Hematopoietic multipotent progenitor cell treated with erythropoietin and hydrocortisone succinate and interleukin-3 and kit ligand, for 8 days (in vitro differentiated cells): ENCODE data around the gene CCDC47.
A peak's percentile ranks its signal among the peaks of the same experiment; 100 is the strongest.
"Not testable (repeated sequence)": the region's sequence is repeated elsewhere in the genome, so short reads cannot be mapped to it uniquely, and the experiment has no call there.

Source experiments
- DNase-seq: peaks from one replicate; pipeline ENCODE4 v3.0.0-alpha.2; 2015

CCDC47 gene

GRCh38 chr17:63720194-63720593 is 53.2 kb downstream of the CCDC47 start:
- not testable (repeated sequence) for DNase-seq

GRCh38 chr17:63718988-63719387 is 54.4 kb downstream of the CCDC47 start:
- no peak for DNase-seq

- DNase-seq, result no peak
Measured at GRCh38 chr17:63716426-63716825, 57.0 kb downstream of the CCDC47 start.

DNA sequence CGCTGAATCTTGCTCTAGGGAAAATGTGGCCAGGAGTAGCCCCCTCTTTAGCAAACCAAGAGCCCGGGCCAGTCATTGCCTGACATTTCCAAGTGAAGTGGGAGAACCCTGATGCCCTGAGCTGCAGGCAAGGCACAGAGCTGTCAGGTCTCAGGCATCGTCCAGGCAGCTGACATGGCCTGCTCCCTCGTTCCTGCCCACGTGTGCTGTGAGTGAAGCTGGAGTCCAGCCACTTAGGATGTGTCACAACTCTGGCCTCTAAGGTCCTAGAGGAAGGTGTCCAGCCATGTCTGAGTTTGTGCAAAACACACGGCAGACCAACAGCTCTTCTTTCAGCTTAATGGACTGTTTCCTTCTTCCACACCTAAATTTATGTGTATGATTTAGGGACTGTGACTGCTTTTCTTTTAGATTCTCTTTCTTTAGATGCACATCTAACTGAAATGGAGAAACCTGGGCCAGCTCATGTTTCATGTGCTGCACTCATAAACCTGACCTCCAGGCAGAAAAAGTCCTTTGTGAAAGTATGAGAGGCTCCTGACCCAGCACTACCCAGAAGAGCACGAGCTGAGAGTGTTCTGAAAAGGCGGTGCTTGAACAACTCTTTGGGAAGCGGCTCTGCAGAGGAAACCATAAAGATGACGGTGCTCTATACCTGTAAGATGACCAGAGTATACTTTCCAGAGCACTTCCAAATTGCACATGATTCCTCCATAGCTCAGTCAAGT is 58.7 kb downstream of the CCDC47 start:
- no peak for DNase-seq

GRCh38 chr17:63709110-63709509 is 64.3 kb downstream of the CCDC47 start:
- DNase-seq, result no peak

DNA sequence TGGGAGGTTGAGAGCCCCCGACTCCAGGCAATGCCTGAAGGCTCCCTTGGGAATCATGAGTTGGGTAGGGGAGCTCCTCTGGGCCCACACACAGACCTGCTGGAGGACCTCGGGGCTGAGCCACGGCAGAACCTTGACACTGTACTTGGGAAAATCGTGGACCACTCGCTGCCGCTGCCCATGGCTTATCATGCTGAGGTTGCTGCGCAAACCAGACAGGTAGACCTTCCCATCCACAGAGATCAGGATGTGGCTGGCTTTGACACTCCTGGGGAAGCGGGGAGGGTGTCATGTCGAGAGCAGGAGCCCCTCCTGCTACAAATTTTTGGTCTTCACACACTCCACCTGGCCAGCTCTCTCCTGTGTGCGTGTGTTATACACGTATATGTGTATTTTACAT is 66.2 kb downstream of the CCDC47 start:
- no peak for DNase-seq

DNA sequence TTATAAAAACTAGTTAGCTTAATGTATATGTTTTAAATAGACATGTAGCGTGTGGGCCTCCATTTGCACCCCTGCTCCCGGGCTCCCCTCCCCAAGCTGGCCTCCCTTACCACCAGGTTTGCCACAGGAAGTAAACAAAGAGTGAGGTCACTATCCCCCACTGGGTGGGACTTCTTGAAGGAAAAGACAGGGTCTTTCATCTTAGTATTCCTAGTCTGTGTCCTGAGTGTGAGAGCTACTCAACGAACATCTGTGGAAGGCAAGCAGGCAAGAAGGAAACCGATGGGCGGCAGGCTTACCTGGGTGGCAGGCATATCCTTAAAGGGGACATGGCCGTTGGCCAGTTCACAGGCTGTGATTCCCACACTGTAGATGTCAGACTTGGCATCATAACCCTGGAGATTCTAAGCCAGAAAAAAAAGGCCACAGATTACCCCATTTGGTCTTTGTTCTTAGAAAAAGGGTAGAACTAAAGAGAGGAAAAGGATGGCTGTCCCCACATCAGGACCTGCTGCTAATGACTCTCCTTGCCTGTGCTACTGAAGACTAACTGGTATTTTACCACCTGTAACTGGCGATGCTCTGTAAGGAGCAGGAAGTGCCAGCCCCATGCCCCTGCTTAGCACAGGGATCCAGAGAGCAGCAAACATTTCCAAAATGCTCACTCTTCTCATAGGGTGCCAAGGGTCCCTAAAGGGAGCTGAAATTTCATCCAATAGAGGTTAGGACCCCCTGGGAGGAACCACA is 66.9 kb downstream of the CCDC47 start:
- DNase-seq, result no peak

DNA sequence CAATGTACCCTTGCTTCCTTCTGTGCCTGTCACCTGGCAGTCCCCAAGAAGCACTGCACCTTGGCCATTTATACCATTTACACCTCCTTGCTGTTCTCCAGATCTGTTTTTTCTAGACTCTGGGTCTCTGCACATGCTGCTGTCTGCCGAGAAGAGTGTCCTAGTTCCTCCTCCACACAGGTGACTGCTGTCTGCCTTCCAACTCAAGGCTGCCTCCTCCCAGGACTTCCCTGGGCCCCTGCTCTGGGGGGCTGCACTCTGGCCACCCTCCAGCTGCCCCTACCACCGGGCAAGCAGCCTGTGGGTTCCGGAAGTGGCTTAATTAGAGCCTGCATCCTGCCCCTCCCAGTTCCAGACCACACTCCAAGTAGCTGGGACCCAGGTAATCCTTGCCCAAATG is 67.7 kb downstream of the CCDC47 start:
- DNase-seq, result no peak

- DNase-seq, result no peak
Measured at GRCh38 chr17:63704836-63705235, 68.6 kb downstream of the CCDC47 start.

GRCh38 chr17:63704259-63704576 is 69.2 kb downstream of the CCDC47 start:
- DNase-seq, result no peak

- no peak for DNase-seq
Measured at GRCh38 chr17:63703556-63704258, 69.7 kb downstream of the CCDC47 start.

DNA sequence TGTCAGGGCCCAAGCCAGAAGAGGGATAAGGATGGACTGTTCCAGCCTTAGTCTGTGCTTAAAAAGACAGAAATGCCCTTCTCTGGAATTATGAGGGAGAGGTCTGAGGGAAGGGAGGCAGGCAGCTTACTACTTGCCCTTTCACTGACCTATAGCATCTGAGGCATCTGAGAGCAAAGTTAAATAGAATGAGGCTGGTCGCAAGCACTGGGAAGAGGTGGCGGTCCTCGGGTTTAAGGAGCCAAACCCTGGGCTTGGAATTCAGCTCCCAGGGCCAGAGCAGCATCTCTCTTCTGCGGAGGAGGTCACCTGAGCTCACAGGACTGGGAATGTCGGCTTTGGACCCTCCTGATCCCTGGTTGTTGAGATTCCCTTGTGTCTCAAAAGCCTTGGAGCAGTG is 70.4 kb downstream of the CCDC47 start:
- DNase-seq, result no peak

GRCh38 chr17:63702721-63703015 is 70.7 kb downstream of the CCDC47 start:
- DNase-seq, result no peak

DNA sequence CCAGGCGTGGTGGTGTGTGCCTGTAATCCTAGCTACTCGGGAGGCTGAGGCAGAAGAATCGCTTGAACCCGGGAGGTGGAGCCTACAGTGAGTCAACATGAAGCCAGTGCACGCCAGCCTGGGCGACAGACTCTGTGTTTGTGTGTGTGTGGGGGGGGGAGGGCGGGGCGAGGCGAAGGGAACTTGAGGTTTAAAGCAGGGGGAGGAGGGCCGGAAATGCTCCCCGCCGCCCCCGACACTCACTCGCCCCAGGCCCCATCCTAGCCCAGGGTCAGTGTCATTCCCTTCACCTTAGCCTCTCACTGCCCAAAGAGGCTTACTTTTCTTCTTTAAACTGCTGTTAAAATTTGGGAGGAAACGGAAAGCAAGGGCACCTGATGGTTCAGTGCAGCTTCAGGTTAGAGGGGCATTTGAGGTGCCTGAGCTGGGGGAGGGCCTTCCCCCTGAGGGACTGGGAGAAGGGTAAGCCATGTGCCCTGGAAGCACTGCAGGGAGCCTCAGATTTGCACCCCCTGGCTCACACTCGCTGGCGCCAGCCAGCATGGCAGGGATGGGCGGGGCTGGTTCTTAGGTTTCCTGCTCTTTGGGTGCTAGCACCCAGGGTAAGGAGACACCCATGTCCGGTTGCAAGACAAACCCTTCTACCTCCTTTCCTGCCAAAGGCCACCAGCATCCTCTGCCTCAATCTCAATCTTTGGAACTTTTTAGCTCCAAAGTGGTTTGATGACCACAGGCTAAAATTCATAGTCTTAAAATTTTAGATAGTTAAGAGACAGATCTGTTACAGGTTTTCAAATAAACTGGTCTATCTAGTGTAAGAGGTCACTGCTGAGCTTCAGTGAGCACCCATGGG is 71.3 kb downstream of the CCDC47 start:
- peak; percentile 78 for DNase-seq

- DNase-seq, result no peak
Measured at GRCh38 chr17:63701456-63701820, 72.0 kb downstream of the CCDC47 start.

DNA sequence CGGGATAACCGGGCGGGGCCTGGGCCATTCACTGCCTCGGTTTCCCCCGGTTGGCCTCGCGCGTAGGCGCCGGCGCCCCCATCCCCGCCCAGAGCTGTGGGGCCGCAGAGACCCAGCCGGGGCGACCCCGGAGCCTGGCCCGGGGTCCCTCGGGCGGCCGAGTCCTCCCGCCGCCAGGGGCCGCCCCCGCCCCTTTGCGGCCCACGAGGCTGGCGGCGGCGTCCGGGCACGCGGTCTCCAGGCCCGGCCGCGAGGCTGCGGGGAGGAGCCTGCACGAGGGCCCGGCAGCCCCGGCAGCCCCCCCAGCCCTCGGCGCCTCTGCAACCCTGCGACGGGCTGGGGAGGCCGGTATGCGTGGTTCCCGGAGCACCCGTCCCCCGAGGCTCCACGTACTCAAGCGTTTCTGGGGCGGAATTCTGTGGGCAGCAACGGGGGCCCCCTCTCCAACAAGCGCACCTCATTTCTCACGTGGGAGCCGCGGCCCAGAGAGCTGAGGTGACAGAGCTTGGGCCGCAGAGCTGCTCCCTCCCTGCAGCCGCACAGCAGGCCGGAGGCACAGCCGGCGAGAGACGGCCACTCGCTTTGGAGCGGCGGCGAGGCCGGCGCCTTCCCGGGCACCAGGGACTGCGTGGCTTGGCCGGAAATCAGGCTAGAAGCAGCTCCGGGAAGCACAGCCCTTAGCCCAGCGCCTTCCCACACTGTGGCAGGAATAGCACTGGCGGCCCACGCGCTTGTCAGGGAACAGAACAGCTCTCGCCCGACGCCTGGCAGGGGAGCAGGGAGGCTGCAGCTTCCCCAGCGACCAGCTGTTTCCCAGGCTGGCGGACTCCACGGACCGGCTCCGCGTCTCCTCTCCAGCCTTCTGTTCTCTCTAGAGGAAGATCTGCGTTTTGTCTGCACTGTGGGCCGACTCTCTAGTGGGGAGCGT is 72.6 kb downstream of the CCDC47 start:
- peak; percentile 33 for DNase-seq

DNA sequence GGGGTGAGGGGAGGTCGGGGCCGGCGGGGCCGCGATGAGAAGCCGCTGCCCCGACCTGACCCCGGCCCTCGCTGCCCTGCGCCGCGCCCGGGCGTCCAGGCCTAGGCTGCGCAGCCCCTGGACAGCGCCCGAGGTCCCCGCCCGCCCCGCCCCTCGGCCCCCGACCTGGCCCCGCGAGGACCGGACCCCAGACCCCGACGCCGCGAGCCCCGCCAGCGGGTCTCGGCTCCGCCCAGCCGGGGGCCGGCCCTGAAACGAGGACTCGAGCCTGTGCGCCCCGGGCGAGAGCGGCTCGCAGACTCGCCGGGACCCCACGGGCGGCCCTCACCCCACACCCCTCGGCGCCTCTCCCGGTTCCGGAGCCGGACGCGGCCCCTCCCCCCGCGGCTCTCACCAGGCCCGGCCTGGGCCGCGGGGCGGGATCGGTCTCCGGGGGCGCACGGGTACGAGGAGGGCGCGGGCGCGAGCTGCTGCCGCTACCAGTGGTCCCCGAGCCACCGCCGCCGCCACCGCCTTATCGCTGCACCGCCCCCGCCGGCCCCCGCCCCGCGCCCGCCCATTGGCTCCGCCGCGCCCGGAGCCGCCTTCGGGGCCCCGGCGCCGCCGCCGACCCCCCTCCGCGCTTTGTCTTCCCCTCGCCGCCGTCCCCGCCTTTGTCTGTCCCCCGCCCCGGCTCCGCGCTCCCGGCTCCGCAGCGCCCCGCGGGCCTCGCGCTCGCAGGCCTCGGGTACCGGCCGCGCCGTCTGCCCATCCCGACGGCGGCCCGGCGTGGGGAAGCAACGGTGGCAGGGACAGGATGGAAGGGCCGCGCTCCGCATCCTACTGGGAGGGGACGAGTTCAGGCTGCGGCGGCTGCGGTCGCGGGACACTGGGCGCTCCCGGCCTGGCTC is 73.5 kb downstream of the CCDC47 start, which contains the start of gene LIMD2:
Gene LIMD2 (minus strand): TSS at position 488 of the 890 bp plus-strand sequence. CDS start 827 bp downstream, outside the sequence.
- DNase-seq, result peak; percentile 46

DNA sequence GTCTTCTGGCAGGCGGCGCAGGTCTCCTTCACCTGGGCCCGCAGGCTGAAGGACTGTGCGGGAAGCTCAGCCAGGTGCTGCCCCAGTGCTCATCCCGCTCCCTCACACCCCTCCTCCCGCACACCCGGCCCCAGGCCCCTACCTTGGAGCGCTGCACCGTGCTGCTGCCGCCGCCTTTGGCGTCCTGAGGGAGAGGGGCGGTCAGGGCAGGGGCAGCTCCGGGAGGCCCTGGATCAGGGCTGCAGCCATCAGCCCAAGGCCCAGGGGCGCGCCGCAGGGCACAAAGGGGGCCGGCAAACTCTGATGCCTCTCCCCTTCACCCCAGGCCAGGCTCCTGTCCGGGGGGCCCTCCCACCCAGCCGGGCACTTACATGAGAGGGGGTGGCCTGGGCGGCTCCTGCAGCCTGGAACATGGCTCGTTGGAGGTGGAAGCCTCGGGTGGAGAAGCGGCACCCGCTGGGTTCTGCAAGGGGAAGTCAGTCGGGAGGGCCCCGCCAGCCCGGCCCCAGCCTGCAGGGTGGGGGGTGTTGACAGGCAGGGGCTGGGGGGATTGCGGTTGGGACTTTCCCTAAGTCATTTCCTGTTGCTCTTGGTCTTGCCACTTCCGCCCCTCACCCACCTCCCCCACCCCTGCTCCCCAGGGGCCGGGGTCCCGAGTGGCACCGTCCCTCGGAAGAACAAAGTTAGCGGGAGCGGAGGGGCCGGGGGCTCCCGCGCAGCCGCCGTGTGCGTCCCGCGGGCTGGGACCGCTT is 74.3 kb downstream of the CCDC47 start:
- peak; percentile 55 for DNase-seq

DNA sequence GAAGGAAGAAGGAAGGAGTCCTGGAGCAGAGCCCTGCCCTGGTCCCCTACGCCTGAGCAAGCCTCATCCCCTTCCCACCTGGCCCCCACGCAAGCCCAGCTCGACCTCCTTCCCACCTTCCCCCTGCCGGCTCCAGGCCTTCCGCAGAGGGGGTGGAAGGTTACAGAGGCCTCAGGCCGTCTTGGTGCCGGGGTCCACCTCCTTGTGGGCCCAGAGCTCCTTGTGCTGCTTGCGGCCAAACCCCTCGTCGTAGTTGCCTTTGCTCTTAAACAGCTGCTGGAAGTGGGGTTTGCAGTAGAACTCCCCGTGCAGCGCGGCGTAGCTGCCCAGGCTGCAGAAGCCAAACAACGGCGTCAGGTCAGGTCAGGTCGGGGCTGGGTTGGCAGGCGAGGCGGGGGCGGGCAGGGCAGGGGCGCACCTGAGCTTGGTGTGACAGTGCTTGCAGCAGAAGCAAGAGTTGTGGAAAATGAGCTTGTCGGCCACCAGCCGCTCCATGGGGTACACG is 75.0 kb downstream of the CCDC47 start:
- peak; percentile 20 for DNase-seq
